K562 (cell line): ENCODE results near the gene BCL3. TPM values are rescaled to one million over a fixed set of nuclear protein-coding genes. Genes with fewer than 3 reads are reported as not detected.

Experiments
- ATAC-seq: fragments of 200-7000 bp; cut with Tn5 transposase; 3 replicates; pipeline ENCODE4 v1.9.1; 2020; ENCODE audit warnings: moderate library complexity
- BruUV-seq: library from RNA; stranded (reverse); fragments of 400-500 nt; replicated peaks from 2 replicates; lab custom pipeline; 2021; lab: Mats Ljungman, UMichigan
- CTCF ChIA-PET: fragments of 300-600 bp; formaldehyde crosslinking; extraction: SDS; loops from one replicate; lab custom pipeline; 2021; ENCODE audit warnings: low intra/inter-chr PET ratio; lab: Yijun Ruan, JAX
- POLR2A ChIA-PET: fragments of 300-600, 350-650 bp; sonication (Branson Sonifier 250); formaldehyde crosslinking; extraction: SDS; loops from one replicate; lab custom pipeline; 2021; ENCODE audit warnings: antibody characterized with exemption, inconsistent platforms; lab: Yijun Ruan, JAX
- DNase-seq, 4 experiments: peaks; one replicate each; pipeline versions ENCODE4 v3.0.0 to v3.0.0-alpha.2; 2011 to 2018; ENCODE audit warnings: low spot score in 3 of 4, mixed read lengths in 3 of 4; ENCODE audit errors: extremely low read depth in 1 of 4
- FAIRE-seq: peaks from 2 replicates; lab custom pipeline; 2011; peaks lifted over from hg19 to GRCh38; lab: Jason Lieb, UNC
- H2AFZ ChIP-seq: 2 replicates; pipeline ENCODE4 v1.6.0; 2011; ENCODE audit warnings: low read depth, low read length, control low read depth, inconsistent platforms
- H3K27ac ChIP-seq: fragments of 200-600 bp; 3 replicates; pipeline ENCODE4 v1.8.0; 2011; ENCODE audit warnings: low read depth, mild to moderate bottlenecking, control low read depth, inconsistent platforms, low read length, moderate library complexity, mixed read lengths; ENCODE audit errors: extremely low read depth
- H3K27me3 ChIP-seq, 2 experiments: fragments of 300-600 bp in 1 of 2; 2 replicates in 1 of 2; 3 replicates in 1 of 2; pipeline versions ENCODE4 v1.6.0 to v1.8.0; 2011; ENCODE audit warnings: inconsistent platforms in 2 of 2, low read length in 2 of 2, mild to moderate bottlenecking in 1 of 2, mixed read lengths in 1 of 2, moderate library complexity in 1 of 2; ENCODE audit not compliant: control insufficient read depth in 2 of 2, insufficient read depth in 2 of 2
- H3K36me3 ChIP-seq: fragments of 300-600 bp; 3 replicates; pipeline ENCODE4 v1.8.0; 2011; ENCODE audit warnings: mild to moderate bottlenecking, low read length, inconsistent platforms; ENCODE audit not compliant: control insufficient read depth, insufficient read depth
- H3K4me1 ChIP-seq, 2 experiments: fragments of 200-600 bp in 1 of 2; replicated peaks in 1 of 2; 2 replicates in 1 of 2; 3 replicates in 1 of 2; pipeline versions ENCODE4 v1.5.1 to v1.8.0; 2011; ENCODE audit warnings: inconsistent platforms in 2 of 2, low read length in 2 of 2, mild to moderate bottlenecking in 1 of 2, mixed read lengths in 1 of 2, moderate library complexity in 1 of 2; ENCODE audit not compliant: control insufficient read depth in 2 of 2, insufficient read depth in 2 of 2
- H3K4me2 ChIP-seq: 2 replicates; pipeline ENCODE4 v1.6.1; 2011; ENCODE audit warnings: low read length, control low read depth, inconsistent platforms, mixed read lengths; ENCODE audit not compliant: insufficient read depth
- H3K4me3 ChIP-seq: fragments of 200-600 bp; sonication (generic), shearing (Covaris generic); 2 replicates; pipeline ENCODE4 v1.5.1; 2016; ENCODE audit warnings: control low read depth, inconsistent platforms
- H3K79me2 ChIP-seq: fragments of 200-600 bp; 3 replicates; pipeline ENCODE4 v1.8.0; 2011; ENCODE audit warnings: low read length, inconsistent platforms; ENCODE audit not compliant: control insufficient read depth, insufficient read depth
- H3K9ac ChIP-seq, 2 experiments: 2 replicates each; pipeline versions ENCODE4 v1.6.0 to v1.6.1; 2011; ENCODE audit warnings: low read depth in 2 of 2, low read length in 2 of 2, control low read depth in 1 of 2, inconsistent platforms in 1 of 2, mild to moderate bottlenecking in 1 of 2, mixed read lengths in 1 of 2; ENCODE audit not compliant: insufficient read depth in 1 of 2
- H3K9me1 ChIP-seq: one replicate; pipeline ENCODE4 v1.6.0; 2011; ENCODE audit warnings: inconsistent platforms, mild to moderate bottlenecking, low read length, moderate library complexity; ENCODE audit not compliant: control insufficient read depth, insufficient read depth
- H3K9me3 ChIP-seq: replicated peaks from 2 replicates; pipeline ENCODE4 v1.5.1; 2011; ENCODE audit warnings: low read depth, low read length, inconsistent platforms; ENCODE audit not compliant: control insufficient read depth, insufficient read depth
- H4K20me1 ChIP-seq: replicated peaks from 2 replicates; pipeline ENCODE4 v1.6.1; 2011; ENCODE audit warnings: low read length, inconsistent platforms, mixed read lengths; ENCODE audit not compliant: control insufficient read depth, insufficient read depth
- CC2D1A ChIP-seq: fragments of 450-650 bp; IDR thresholded peaks from 2 replicates; pipeline ENCODE4 v1.6.1; 2017; ENCODE audit warnings: mild to moderate bottlenecking
- CREM ChIP-seq: IDR thresholded peaks from 2 replicates; pipeline ENCODE4 v1.6.1; 2014; ENCODE audit warnings: antibody characterized with exemption, low read depth
- ETS2 ChIP-seq: IDR thresholded peaks from 2 replicates; pipeline ENCODE4 v1.6.1; 2016; ENCODE audit warnings: borderline replicate concordance, missing genetic modification characterization, mild to moderate bottlenecking, moderate library complexity, missing compliant biosample characterization; ENCODE audit not compliant: poor library complexity, severe bottlenecking
- JUND ChIP-seq, 2 experiments: IDR thresholded peaks; 2 replicates in 1 of 2; 3 replicates in 1 of 2; pipeline ENCODE4 v1.6.1; 2011; ENCODE audit warnings: borderline replicate concordance in 2 of 2, low read depth in 2 of 2, low read length in 2 of 2, improper control_type of control experiment in 1 of 2, missing biosample characterization in 1 of 2, missing genetic modification characterization in 1 of 2, missing genetic modification reagents in 1 of 2
- KLF10 ChIP-seq: fragments of 250-450 bp; sonication (Bioruptor Pico); IDR thresholded peaks from 2 replicates; pipeline ENCODE4 v1.6.1; 2021; ENCODE audit warnings: matching md5 sums
- RBM22 ChIP-seq: fragments of 200-400 bp; formaldehyde crosslinking; IDR thresholded peaks from 2 replicates; pipeline ENCODE4 v1.6.1; 2018; ENCODE audit warnings: low read length, low read depth; ENCODE audit not compliant: poor library complexity, severe bottlenecking
- YBX1 ChIP-seq: fragments of 450-650 bp; IDR thresholded peaks from 2 replicates; pipeline ENCODE4 v1.7.1; 2016; ENCODE audit warnings: mild to moderate bottlenecking
- ZFX ChIP-seq: sonication (generic); formaldehyde crosslinking; IDR thresholded peaks from 2 replicates; pipeline ENCODE4 v1.8.0; 2022; ENCODE audit warnings: mild to moderate bottlenecking, missing genetic modification reagents, moderate library complexity
- ZNF12 ChIP-seq: sonication (generic); formaldehyde crosslinking; IDR thresholded peaks from 2 replicates; pipeline ENCODE4 v1.4.0; 2020; ENCODE audit warnings: mild to moderate bottlenecking, missing genetic modification reagents
- ZNF184 ChIP-seq: sonication (generic); formaldehyde crosslinking; IDR thresholded peaks from 2 replicates; pipeline ENCODE4 v1.5.0; 2020; ENCODE audit warnings: missing genetic modification reagents
- WGBS: fragments of 100-300 bp; shearing (Covaris generic); methylation state at CpG from one replicate; pipeline ENCODE4 v1.1.6; 2016; ENCODE audit warnings: low coverage, mixed read lengths; ENCODE audit not compliant: insufficient coverage; ENCODE audit errors: missing lambda C conversion rate; 5-methylcytosine and 5-hydroxymethylcytosine counted together
- in situ Hi-C: fragments of 300-500 bp; cut with MboI; formaldehyde crosslinking; loops from 4 replicates; pipeline ENCODE4 v1.15.0; 2018; ENCODE audit warnings: inconsistent platforms, mixed read lengths
- intact Hi-C: fragments of 100-400 bp; cut with micrococcal nuclease; formaldehyde crosslinking; loops from 2 replicates; pipeline ENCODE4 v1.14.2; 2022
- polyA plus RNA-seq, 8 experiments: library from polyadenylated mRNA; depleted of rRNA in 4 of 8; stranded (reverse) in 5 of 8; unstranded in 3 of 8; fragments of >200 nt; fragmentation: Nextera tagmentation in 2 of 8; fragmentation: Illumina TruSeq in 1 of 8; extraction: Ambion mirVana in 2 of 8; extraction: Trizol in 1 of 8; gene quantifications; 2 replicates each; pipeline versions ENCODE4 v1.2.1 to v1.2.3, GENCODE V29; 2011 to 2014; ENCODE audit warnings: inconsistent platforms in 1 of 8, missing spikeins in 1 of 8
- total RNA-seq, 7 experiments: library from RNA; depleted of rRNA in 6 of 7; stranded (reverse); fragments of >200 nt in 6 of 7; fragmentation: Illumina TruSeq in 2 of 7; extraction: Trizol in 2 of 7; gene quantifications; 2 replicates each; pipeline versions ENCODE4 v1.2.1 to v1.2.3, GENCODE V29; 2011 to 2021; ENCODE audit warnings: low replicate concordance in 1 of 7
- TF ChIP-seq, protein P1 (sequence below): fragments of 450-650 bp; IDR thresholded peaks from 2 replicates; pipeline ENCODE4 v1.6.1; 2018; ENCODE audit not compliant: partially characterized antibody
- TF ChIP-seq, protein P2 (sequence below), 2 experiments: fragments of 450-650 bp; IDR thresholded peaks; 2 replicates each; pipeline ENCODE4 v1.6.1; 2016
- TF ChIP-seq, protein P3 (sequence below): sonication (generic); formaldehyde crosslinking; IDR thresholded peaks from 2 replicates; pipeline ENCODE4 v1.8.1; 2023; ENCODE audit warnings: mild to moderate bottlenecking, missing genetic modification reagents

Gene BCL3
- total and polyA plus RNA-seq, 9 of the 15 experiments (the other 6 are each of a cell fraction or from before 2014, with no cell fraction given) = 0.03 to 2.4 (median 0.50) TPM; not detected in 1

DNA sequence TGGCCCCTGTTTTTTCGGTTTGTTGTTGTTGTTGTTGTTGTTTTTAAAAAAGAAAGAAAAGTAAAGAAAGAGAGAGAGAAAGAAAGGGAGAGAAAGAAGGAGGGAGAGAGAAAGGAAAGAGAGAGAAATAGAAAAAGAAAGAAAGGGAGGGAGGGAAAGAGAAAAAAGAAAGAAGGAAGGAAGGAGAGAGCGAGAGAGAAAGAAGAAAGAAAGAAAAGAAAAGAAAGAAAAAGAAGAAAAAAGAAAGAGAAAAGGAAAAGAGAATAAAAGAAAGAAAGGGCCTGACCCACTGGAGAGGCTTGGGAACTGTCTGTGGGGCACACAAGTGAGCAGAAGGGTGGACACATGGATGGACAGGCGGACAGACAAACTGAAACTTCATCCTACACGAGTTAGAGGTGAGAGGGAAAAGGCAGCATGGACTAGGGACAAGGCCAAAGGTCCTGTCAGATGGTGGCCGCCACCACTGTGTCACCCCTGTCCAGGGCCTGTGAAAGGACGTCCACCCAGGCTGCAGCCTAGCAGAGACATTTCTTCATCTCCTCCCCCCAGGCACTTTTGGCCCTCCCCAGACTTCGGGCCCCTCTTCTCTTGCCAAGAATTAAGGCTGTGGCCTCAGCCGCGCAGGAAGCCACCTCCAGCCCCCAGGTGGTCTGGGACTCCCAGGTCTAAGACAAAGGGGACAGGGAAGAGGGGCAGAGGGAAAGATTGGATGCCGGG, 51.3 kb downstream of the BCL3 start (continued):
- no peak for TF ChIP-seq ETS2 (tag)

DNA sequence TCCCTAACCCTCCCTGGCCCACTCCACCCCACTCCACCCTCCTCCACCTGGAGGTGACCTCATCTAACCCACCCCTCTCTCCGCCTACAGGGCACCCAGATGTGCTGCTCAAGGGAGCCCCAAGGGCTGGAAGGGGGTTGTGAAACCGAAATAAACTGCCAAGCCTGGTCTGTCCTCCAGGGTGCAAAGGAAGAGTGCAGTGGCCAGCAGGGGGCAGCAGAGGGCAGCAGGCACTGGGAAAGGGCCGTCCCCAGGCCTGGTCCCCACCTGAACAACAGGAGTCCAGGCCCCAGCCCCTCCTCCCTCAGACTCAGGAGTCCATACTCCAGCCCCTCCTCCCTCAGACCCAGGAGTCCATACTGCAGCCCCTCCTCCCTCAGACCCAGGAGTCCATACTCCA, 52.0 kb downstream of the BCL3 start:
- FAIRE-seq = peak; percentile 76
- Histone ChIP-seq H3K9me1 (no peaks in the 10 kb centered on the region), H4K20me1 (no peaks in the 10 kb centered on the region), H3K27me3 (peaks cover 14 to 24% of the 10 kb centered on the region in 2 experiments; a peak in 4 of 5 replicates), H3K27ac (no peak overlapping the region), H3K4me3 (no peak overlapping the region), H3K9me3 (no peaks in the 10 kb centered on the region), H3K9ac (0 out of 4 replicates have a peak overlapping the region, but pooled peaks of 1 of the 2 experiments have one; percentile 31), H3K36me3 (no peaks in the 10 kb centered on the region), H3K4me1 (peaks cover 3 to 11% of the 10 kb centered on the region in 2 experiments; a peak in 2 of 5 replicates), H3K79me2 (no peaks in the 10 kb centered on the region), H3K4me2 (no peak overlapping the region), H2AFZ (0 out of 2 replicates have a peak overlapping the region, but pooled peaks have one; percentile 17)
- ATAC-seq = peak; percentile 100
- peak; percentile 87 to 93 (median 91) for DNase-seq
- CTCF ChIA-PET = interaction anchor here (0.5 to 2.3 kb wide), 5 partner anchors 15 to 538 kb away, joined by 3 to 20 read pairs (median 3); partner anchors contain the start of gene NECTIN2
- no TSS peak for BruUV-seq
- 3% methylated on average over 3 of the region's 3 CpGs for WGBS
- intact Hi-C loops (loop anchor here (1.0 kb wide), 1 partner anchor 45 kb away; no protein-coding TSS in a partner anchor), in situ Hi-C loops (no loop called here)
- POLR2A ChIA-PET = no interaction called here
- TF ChIP-seq KLF10 (CRISPR knock-in tag) (no peak), ZNF184 (no peak), YBX1 (no peak), CC2D1A (peak; percentile 39; the same call in 1 of the 2 replicates), JUND (IDR thresholded peaks at IDR 0.05; ENCODE audit: borderline replicate concordance, low read depth, low read length) (peak; percentile 55), JUND (tag; IDR thresholded peaks at IDR 0.05; ENCODE audit: borderline replicate concordance, low read depth, low read length) (no peak; the same call in 2 of the 3 replicates), RBM22 (no peak), CREM (no peak), ZNF12 (CRISPR knock-in tag) (no peak), ZFX (CRISPR knock-in tag) (peak; percentile 46)
- TF ChIP-seq, protein P1, sequence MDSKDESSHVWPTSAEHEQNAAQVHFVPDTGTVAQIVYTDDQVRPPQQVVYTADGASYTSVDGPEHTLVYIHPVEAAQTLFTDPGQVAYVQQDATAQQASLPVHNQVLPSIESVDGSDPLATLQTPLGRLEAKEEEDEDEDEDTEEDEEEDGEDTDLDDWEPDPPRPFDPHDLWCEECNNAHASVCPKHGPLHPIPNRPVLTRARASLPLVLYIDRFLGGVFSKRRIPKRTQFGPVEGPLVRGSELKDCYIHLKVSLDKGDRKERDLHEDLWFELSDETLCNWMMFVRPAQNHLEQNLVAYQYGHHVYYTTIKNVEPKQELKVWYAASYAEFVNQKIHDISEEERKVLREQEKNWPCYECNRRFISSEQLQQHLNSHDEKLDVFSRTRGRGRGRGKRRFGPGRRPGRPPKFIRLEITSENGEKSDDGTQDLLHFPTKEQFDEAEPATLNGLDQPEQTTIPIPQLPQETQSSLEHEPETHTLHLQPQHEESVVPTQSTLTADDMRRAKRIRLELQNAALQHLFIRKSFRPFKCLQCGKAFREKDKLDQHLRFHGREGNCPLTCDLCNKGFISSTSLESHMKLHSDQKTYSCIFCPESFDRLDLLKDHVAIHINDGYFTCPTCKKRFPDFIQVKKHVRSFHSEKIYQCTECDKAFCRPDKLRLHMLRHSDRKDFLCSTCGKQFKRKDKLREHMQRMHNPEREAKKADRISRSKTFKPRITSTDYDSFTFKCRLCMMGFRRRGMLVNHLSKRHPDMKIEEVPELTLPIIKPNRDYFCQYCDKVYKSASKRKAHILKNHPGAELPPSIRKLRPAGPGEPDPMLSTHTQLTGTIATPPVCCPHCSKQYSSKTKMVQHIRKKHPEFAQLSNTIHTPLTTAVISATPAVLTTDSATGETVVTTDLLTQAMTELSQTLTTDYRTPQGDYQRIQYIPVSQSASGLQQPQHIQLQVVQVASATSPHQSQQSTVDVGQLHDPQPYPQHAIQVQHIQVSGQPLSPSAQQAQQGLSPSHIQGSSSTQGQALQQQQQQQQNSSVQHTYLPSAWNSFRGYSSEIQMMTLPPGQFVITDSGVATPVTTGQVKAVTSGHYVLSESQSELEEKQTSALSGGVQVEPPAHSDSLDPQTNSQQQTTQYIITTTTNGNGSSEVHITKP = peak; percentile 25
- TF ChIP-seq, protein P2, sequence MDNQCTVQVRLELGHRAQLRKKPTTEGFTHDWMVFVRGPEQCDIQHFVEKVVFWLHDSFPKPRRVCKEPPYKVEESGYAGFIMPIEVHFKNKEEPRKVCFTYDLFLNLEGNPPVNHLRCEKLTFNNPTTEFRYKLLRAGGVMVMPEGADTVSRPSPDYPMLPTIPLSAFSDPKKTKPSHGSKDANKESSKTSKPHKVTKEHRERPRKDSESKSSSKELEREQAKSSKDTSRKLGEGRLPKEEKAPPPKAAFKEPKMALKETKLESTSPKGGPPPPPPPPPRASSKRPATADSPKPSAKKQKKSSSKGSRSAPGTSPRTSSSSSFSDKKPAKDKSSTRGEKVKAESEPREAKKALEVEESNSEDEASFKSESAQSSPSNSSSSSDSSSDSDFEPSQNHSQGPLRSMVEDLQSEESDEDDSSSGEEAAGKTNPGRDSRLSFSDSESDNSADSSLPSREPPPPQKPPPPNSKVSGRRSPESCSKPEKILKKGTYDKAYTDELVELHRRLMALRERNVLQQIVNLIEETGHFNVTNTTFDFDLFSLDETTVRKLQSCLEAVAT (IDR thresholded peaks at IDR 0.05) = peak in 1 of 2 experiments; percentile 39; a peak in 1 of 4 replicates
- TF ChIP-seq, protein P3, sequence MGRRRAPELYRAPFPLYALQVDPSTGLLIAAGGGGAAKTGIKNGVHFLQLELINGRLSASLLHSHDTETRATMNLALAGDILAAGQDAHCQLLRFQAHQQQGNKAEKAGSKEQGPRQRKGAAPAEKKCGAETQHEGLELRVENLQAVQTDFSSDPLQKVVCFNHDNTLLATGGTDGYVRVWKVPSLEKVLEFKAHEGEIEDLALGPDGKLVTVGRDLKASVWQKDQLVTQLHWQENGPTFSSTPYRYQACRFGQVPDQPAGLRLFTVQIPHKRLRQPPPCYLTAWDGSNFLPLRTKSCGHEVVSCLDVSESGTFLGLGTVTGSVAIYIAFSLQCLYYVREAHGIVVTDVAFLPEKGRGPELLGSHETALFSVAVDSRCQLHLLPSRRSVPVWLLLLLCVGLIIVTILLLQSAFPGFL (CRISPR knock-in tag) = no peak
